HG03354 (cell line): Measurements from ENCODE around the gene CARD11.

Source experiments
- ATAC-seq: cut with Tn5 transposase; IDR thresholded peaks from one replicate; pipeline ENCODE4 v1.9.1; 2021; ENCODE audit warnings: mild to moderate bottlenecking; ENCODE audit not compliant: unreplicated experiment, poor library complexity, severe bottlenecking

Gene CARD11

DNA sequence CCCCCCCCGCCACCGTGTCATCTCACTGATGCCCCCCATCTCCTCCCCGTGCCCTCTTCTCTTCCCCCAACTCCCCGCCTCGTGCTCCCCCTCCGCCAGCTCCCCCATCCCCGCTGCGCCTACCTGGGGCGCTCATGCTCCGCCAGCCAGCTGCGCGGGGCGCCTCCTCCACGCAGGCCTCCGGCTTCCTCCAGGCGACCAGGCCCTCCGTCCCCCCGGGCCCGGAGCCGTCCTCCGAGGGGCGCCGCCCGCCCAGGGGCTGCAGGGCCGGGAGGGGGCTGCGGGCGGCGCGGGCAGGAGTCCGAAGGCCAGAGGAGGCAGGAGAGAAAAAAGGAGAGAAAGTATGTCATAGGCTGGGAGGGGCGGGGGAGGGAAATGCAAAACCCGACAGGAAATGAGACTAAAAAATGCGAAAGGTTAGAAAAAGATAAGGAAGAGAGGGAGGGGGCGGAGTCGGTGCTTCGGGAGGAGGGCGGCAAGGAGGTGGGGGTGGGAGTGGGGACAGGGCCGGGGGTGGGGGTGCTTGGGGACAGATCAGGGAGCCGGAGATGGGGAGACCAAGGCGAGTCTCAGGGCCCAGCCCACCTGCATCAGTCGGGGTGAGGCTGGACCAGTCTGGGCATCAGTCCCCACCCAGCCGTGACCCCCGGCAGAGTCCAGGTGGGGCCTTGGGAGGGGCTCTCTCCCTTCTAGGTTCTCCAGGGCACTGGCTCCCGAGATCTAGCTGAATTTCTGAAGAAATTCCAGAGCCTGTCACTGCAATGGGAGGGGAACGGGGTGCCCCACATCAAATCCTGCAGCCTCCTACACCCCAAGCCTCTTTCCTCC, at the start of gene CARD11:
Gene CARD11 (minus strand): TSS at position 324 of the 828 bp plus-strand sequence. CDS start 85,361 bp downstream, outside the sequence.
- ATAC-seq = peak; percentile 48

GRCh38 chr7:3092468-3092867, 48.8 kb upstream of the CARD11 start:
- ATAC-seq = peak; percentile 67

DNA sequence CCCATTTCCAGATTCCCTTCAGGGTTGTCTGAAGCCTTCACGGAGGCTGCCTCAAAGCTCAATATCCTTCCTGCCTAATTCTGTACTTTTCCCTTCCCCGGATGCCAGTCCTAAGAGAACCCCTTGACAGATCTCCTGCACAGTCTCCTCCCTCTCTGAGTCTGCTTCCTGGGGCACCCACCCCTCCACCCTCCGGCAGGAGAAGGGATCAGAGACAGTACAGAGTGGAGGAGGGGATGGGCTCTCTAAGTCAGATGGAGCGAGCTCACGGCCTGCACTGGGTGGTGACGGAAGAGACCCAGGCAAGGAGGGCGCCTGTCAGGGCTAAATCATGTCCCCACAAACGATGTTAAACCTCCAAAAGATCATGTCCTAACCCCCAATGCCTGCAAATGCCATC, 48.0 kb upstream of the CARD11 start:
- no peak for ATAC-seq

DNA sequence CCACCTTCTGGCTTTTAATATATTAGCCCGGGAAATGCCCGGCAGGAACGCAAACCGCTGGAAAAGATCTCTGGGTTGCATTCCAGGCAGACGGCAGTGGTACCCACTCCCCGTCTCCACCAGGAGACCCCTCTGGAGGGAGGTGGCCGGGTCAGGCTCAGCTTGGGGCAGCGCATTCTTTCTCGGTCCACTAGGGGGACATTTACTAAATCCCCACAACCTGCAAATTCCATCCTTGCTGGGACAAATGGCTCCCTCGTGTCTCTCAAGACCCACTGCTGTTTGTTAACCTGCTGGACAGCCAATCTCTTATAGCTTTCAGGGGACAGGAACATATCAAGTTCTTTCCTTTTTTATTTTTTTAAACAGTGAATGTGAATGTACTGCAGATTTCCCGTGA, 45.8 kb upstream of the CARD11 start:
- no peak for ATAC-seq

- no peak for ATAC-seq
These were observed 43.6 kb upstream of the CARD11 start for GRCh38 chr7:3087243-3087755.

- ATAC-seq = no peak
These were observed 39.7 kb upstream of the CARD11 start for GRCh38 chr7:3083350-3083749.

- ATAC-seq = no peak
These were observed 39.2 kb upstream of the CARD11 start for GRCh38 chr7:3082831-3083230.

DNA sequence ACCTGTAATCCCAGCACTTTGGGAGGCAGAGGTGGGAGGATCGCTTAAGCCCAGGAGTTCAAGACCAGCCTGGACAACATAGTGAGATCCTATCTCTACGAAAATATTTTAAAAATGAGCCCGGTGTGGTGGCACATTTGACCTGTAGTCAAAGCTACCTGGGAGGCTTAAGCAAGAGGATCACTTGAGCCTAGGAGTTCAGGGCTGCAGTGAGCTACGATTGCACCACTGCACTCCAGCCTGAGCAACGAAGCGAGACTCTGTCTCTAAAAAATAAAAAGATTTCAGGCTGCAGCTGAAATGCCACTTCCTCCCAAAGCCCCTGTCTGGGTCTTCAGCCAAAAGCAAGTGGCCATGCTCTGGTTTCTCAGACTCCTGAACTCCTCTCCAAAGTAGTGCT, 38.7 kb upstream of the CARD11 start:
- no peak for ATAC-seq

GRCh38 chr7:3080106-3080505, 36.4 kb upstream of the CARD11 start:
- no peak for ATAC-seq

DNA sequence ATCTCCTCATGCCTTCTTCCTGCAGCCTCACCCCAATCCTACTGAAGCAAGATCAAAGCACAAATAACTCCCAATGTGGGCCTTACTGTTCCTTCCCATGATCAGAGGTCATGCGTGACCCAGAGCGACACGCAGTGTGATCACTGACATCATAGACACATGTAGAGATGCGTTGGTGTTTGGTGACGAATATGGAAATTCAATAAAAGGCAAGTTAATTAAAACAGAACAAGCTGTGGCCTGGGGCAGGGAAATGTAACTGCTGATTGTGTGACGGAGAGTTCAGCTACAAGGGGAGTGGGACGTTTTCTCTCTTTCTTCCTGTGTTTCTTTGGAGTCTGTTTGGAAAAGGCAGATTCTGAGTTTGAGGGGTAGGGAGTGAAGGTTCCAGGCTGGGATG, 34.8 kb upstream of the CARD11 start:
- ATAC-seq = no peak

DNA sequence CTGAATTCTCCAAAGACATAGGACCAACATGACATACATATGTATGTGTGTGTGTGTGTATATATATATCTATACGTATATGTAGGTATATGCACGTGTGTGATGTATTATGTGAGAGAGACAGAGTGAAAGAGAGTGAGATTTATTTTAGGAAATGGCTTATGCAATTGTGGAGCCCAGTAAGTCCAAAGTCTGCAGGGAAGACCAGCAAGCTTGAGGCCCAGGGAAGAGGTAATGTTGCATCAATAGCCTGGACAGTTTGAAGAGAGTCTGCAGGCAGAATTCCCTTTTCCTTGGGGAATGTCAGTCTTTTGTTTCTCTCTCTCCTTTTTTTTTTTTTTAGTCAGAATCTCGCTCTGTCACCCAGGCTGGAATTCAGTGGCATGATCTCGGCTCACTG, 33.0 kb upstream of the CARD11 start:
- ATAC-seq = no peak

DNA sequence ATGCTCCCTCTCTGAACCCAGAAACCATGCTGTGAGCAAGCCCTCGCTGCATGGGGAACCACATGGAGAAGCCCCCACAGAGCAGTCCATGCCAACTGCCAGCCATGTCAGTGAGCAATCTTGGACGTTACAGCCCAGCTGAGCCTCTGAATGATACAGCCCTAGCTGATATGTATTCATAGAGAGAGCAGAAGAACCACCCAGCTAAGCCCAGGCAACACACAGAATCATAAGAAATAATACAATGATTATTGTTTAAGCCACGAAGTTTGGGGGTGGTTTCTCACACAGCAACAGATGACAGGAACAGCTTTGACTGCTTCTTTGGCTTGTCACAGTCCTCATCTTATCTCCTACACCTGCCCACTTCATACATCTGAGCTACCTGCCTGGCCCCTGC, 32.5 kb upstream of the CARD11 start:
- ATAC-seq = no peak

DNA sequence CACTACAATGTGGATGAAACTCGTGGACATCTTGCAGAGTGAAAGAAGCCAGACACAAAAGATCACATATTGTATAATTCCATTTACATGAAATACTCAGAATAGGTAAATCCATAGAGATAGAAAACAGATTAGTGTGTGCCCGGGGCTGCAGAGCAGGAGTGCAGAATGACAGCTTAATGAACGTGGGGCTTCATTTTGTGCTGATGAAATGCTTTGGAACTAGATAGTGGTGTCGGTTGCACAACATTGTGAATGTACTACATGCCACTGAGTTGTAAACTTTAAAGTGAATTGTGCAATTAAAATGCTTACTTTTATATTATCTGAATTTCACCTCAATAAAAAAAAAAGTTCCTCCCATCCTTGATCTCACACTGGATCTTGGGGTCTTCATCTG, 31.8 kb upstream of the CARD11 start:
- no peak for ATAC-seq

DNA sequence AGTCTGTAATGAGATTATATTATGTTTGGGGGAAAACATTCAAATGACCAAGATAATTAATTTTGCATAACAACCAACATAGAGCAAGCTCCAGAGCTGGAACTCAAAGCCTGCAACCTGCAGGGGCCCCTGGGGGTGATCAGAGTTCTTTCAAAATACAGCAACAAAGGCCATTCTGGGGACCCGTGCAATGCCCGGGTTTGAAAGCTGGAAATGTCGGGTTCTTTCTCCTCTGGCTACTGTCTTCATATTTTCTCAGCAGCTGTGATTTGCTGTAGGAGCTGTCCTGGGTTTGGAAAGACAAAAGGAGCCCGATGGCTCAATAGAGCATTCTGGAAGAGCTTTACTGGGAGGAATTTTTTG, 30.8 kb upstream of the CARD11 start:
- no peak for ATAC-seq

DNA sequence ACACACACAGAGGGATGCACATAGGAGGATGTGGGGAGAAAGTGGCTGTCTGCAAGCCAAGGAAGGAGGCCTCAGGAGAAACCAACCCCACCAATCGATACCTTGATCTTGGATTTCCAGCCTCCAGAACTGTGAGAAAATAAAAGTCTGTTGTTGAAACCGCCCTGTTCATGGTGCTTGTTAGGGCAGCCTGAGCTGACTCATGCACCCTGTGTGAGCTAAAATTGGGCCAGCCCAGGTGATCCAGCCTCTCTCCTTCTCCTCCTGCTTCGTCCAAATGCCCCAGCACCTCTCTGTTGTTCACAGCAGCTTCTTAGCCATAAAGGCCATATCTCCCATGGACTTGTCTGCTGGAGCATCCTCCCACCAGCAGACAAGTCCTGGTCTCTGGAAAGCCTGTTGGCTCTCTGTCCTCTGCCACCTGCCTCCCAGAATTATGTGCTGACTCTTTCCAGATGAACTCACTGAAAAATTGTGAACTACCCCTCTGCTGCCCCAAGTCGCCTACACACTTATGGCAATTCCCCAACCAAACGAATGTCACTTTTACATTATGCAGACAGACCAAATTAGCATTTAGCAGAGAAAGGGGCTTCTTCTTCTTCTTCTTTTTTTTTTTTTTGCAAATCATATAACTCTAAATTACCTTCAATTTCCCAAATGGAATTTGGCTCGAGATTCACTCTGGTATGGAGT, 30.2 kb upstream of the CARD11 start:
- no peak for ATAC-seq

DNA sequence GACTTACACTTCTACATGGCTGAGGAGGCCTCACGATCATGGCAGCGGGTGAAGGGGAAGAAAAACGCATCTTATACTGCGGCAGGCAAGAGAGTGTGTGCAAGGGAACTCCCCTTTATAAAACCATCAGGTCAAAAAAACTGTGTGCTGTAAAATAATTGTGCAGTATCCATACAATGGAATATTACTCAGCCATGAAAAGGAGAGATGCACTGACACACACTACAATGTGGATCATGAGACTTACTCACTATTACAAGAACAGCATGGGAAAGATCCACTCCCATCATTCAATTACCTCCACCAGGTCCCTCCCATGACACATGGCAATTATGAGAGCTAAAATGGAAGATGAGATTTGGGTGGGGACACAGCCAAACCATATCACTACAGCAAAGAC, 27.2 kb upstream of the CARD11 start:
- ATAC-seq = no peak

- no peak for ATAC-seq
These were observed 26.2 kb upstream of the CARD11 start for GRCh38 chr7:3069771-3070449.

DNA sequence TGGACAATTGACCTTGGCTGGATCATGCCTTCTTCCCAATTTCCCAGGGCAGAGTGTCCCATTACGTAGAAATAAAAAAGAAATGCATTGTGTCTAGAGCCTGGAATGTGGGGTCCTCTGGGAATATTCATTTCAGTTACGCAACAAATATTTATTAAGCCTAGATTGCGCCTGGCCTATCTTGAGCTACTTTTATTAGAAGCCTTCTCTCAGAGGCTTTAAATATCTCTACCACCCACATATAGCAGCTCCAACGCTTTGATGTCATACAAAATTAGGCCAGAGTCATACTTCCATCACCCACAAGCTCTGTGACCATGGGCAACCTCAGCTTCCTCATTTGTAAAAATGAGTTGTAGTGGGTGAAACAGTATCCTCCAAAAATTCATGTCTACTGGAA, 24.9 kb upstream of the CARD11 start:
- no peak for ATAC-seq

GRCh38 chr7:3067606-3068380, 24.1 kb upstream of the CARD11 start:
- no peak for ATAC-seq

DNA sequence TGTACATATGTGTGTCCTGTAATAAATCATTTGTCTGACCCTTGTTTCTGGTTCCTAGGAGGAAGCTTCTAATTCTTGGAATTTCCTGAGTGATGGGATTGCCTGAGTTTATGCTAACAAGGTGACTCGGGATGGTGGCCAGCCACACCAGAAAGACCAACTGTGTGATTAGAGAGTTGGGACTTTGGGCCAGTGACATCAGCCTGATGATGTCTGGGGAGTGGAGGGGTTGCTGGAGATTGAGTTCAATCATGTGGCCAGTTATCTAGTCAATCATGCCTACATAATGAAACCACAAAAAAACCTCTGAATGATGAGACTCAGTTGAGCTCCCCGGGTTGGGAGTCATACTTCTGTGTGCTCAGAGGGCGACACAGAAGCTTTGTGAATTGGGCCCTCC, 23.5 kb upstream of the CARD11 start:
- no peak for ATAC-seq
